Measurements from ENCODE around the gene NOC2L.

DNA sequence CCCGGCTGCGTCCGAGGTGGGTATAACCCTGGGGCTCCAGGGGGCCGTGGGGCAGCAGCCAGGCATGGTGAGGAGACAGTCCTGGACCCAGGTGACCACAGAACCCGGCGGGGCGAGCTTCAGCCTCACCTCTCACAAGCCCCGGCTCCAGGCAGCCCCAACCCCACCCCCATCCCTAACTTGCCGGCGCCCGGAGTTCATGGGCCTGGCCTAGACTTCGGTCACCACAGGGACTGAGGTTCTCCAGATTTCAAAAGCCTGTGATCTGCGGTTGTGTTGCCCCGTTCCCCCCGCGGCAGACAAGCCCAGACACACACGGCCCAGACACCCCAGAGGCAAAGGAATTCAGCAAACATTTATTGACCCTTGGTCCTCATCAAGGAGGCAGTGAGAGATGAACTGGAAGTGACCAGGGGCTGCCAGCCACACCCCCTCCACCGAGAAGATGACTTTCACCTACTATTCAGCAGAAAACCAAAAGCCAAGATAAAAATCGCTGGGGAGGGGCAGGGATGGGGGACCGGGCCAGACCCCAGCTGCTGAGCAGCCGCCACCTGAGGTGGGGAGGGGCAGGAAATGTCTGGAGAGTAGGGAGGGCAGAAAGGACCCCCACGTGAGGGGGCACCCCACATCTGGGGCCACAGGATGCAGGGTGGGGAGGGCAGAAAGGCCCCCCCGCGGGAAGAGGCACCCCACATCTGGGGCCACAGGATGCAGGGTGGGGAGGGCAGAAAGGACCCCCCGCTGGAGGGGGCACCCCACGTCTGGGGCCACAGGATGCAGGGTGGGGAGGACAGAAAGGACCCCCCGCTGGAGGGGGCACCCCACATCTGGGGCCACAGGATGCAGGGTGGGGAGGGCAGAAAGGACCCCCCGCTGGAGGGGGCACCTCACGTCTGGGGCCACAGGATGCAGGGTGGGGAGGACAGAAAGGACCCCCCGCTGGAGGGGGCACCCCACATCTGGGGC lies 36.9 kb upstream of the NOC2L start:
- TF ChIP-seq CTCF (IDR thresholded peaks at IDR 0.05) = no peak
- TF ChIP-seq POLR2A (IDR thresholded peaks at IDR 0.05) = no peak

Measured in thyroid gland (tissue), 4 donors.